GM12892 (cell line): ENCODE measurements around the gene GALNT9.

Source experiments
- POLR2A ChIP-seq: IDR thresholded peaks from 2 replicates; pipeline ENCODE4 v1.6.1; 2011; ENCODE audit warnings: low read depth, low read length, control low read depth
- POLR2AphosphoS5 ChIP-seq: IDR thresholded peaks from 2 replicates; pipeline ENCODE4 v1.6.1; 2011; ENCODE audit warnings: low read depth, low read length, control low read depth
- TAF1 ChIP-seq: IDR thresholded peaks from 2 replicates; pipeline ENCODE4 v1.6.1; 2011; ENCODE audit warnings: low read depth, mild to moderate bottlenecking, control low read depth, low read length, borderline replicate concordance

DNA sequence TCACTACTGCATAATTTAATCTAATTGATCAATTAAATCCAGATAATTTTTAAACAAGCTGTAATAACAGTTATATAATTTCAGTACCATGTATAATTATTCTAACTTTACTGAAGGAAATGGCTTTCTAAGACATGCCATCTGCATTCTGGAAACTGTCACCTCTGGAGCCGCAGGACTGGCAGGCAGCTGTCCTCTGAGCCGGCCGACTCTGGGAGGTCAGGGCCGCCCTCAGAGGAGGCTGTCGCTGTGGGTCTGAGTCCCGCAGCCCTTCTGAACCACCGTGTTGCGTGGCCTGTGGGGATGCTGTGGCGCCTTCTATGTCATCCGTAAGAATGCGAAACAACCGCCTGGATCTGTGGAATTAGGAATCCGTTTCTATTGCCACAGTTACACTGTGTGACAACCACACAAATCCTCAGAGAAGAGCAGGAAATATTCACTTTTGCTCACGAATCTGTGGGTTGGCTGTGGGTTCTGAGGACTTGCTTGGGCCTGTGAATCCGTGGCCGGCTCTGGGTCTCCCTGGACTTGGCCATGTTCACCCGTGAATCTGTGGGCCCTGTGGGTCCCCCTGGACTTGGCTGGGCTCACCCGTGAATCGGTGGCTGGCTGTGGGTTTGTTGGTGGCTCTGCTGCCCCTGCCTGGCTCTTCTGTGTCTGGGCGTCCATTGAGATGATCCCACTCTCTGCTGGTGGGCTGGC is 17.2 kb upstream of the GALNT9 start:
- TF ChIP-seq POLR2AphosphoS5, result no peak
- no peak for TF ChIP-seq POLR2A
- TF ChIP-seq TAF1, result no peak
